Esophagus muscularis mucosa (tissue), 3 donors: ENCODE results near the gene EIF4G1.
A peak's percentile ranks its signal among the peaks of the same experiment; 100 is the strongest.

Experiments used
- POLR2A ChIP-seq: fragments of 450-650 bp; IDR thresholded peaks from one replicate; pipeline ENCODE4 v1.6.1; 2017; ENCODE audit warnings: antibody characterized with exemption, moderate library complexity, mild to moderate bottlenecking, low read depth
- TF ChIP-seq, protein P1 (sequence below), 3 experiments: fragments of 200-600 bp in 2 of 3; fragments of 450-650 bp in 1 of 3; sonication (generic) in 2 of 3; IDR thresholded peaks; one replicate each; pipeline ENCODE4 v1.5.1; 2017 to 2019; ENCODE audit warnings: antibody characterized with exemption in 3 of 3, mild to moderate bottlenecking in 2 of 3, moderate library complexity in 1 of 3

DNA sequence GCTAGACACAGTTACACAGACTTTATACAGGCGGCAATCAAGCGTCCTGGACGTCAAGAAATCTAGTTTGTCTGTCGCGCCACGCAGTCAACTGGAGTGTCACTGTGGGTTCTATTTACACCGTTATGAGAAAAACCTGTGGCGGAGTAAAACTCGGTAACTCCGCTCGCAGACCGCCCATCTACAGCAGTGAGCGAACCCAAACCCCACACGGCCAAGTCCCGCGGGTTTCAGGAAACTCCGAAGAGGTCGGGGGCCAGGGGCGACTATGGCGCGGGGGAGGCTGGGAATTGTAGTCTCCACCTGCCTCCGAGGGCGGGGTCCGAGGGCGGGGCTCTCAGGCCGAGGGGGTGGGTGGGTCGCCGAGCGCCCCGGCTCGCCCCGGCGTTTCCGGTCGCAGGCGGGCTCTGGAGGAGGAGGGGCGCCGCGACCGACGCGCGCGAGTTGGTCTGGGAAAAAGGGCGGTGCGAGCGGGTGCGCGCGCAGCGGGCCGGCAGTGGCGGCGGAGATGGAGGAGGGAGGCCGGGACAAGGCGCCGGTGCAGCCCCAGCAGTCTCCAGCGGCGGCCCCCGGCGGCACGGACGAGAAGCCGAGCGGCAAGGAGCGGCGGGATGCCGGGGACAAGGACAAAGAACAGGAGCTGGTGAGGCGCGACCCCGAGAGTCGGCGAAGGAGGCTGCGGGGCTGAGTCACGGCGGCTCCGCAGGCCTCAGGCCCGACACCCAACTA is 15.5 kb upstream of the EIF4G1 start, which contains the start of gene PSMD2:
- TF ChIP-seq, protein P1, sequence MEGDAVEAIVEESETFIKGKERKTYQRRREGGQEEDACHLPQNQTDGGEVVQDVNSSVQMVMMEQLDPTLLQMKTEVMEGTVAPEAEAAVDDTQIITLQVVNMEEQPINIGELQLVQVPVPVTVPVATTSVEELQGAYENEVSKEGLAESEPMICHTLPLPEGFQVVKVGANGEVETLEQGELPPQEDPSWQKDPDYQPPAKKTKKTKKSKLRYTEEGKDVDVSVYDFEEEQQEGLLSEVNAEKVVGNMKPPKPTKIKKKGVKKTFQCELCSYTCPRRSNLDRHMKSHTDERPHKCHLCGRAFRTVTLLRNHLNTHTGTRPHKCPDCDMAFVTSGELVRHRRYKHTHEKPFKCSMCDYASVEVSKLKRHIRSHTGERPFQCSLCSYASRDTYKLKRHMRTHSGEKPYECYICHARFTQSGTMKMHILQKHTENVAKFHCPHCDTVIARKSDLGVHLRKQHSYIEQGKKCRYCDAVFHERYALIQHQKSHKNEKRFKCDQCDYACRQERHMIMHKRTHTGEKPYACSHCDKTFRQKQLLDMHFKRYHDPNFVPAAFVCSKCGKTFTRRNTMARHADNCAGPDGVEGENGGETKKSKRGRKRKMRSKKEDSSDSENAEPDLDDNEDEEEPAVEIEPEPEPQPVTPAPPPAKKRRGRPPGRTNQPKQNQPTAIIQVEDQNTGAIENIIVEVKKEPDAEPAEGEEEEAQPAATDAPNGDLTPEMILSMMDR (IDR thresholded peaks at IDR 0.05), result no peak
- TF ChIP-seq POLR2A, result peak; percentile 76
